B cell (primary cell): Measurements from ENCODE around the gene NR6A1. TPM values are rescaled to one million over a fixed set of nuclear protein-coding genes. Genes with fewer than 3 reads are reported as not detected.

Experiments used
- ATAC-seq: fragments of 200-7000 bp; cut with Tn5 transposase; one replicate; pipeline ENCODE4 v1.10.0; 2021; ENCODE audit warnings: low read depth, mild to moderate bottlenecking, moderate number of reproducible peaks, moderate library complexity
- CTCF ChIA-PET: fragments of 350-600 bp; sonication (Branson Sonifier 250); formaldehyde crosslinking; loops from one replicate; lab custom pipeline; 2021; ENCODE audit warnings: antibody characterized with exemption, inconsistent platforms; lab: Charles Lee
- POLR2A ChIA-PET: fragments of 350-600 bp; sonication (Branson Sonifier 250); formaldehyde crosslinking; loops from one replicate; lab custom pipeline; 2021; ENCODE audit warnings: antibody characterized with exemption; lab: Charles Lee
- DNase-seq: peaks from one replicate; pipeline ENCODE4 v3.0.0; 2013
- H2AFZ ChIP-seq: 2 replicates; pipeline ENCODE4 v1.6.1; 2012; ENCODE audit warnings: mild to moderate bottlenecking, low read depth, low read length; ENCODE audit not compliant: insufficient read depth, poor library complexity, severe bottlenecking
- H3K27ac ChIP-seq, 2 donors: 1 replicate in 1 of 2; 2 replicates in 1 of 2; pipeline ENCODE4 v1.5.1; 2012 to 2013; ENCODE audit warnings: low read length in 2 of 2, mild to moderate bottlenecking in 2 of 2, moderate library complexity in 1 of 2
- H3K27me3 ChIP-seq, 4 experiments: fragments of 200-600 bp in 1 of 4; sonication (generic) in 1 of 4; replicated peaks in 1 of 4; 1 replicate in 2 of 4; 2 replicates in 2 of 4; pipeline versions ENCODE4 v1.6.1 to v1.7.0; 2013 to 2016; ENCODE audit warnings: low read length in 3 of 4, mild to moderate bottlenecking in 2 of 4, mixed read lengths in 1 of 4, moderate library complexity in 1 of 4; ENCODE audit not compliant: insufficient read depth in 4 of 4, control insufficient read depth in 3 of 4; ENCODE audit errors: control extremely low read depth in 1 of 4
- H3K36me3 ChIP-seq, 2 experiments: replicated peaks in 1 of 2; 1 replicate in 1 of 2; 2 replicates in 1 of 2; pipeline versions ENCODE4 v1.6.1 to v1.7.1; 2013; ENCODE audit warnings: low read length in 1 of 2; ENCODE audit not compliant: insufficient read depth in 2 of 2, control insufficient read depth in 1 of 2; ENCODE audit errors: control extremely low read depth in 1 of 2, extremely low read depth in 1 of 2
- H3K4me1 ChIP-seq, 2 donors: fragments of 200-600 bp in 1 of 2; sonication (generic) in 1 of 2; 1 replicate in 1 of 2; 2 replicates in 1 of 2; pipeline versions ENCODE4 v1.5.1 to v1.6.1; 2013 to 2017; ENCODE audit warnings: low read length in 2 of 2; ENCODE audit not compliant: control insufficient read depth in 2 of 2, insufficient read depth in 2 of 2
- H3K4me2 ChIP-seq: replicated peaks from 2 replicates; pipeline ENCODE3; 2012; ENCODE audit warnings: mild to moderate bottlenecking, low read depth, low read length; ENCODE audit not compliant: poor library complexity, severe bottlenecking
- H3K4me3 ChIP-seq, 5 experiments: fragments of 200-600 bp in 1 of 5; sonication (generic) in 1 of 5; 1 replicate in 3 of 5; 2 replicates in 2 of 5; pipeline versions ENCODE4 v1.5.1 to v1.7.0; 2011 to 2016; ENCODE audit warnings: low read length in 4 of 5, mild to moderate bottlenecking in 4 of 5, low read depth in 2 of 5, control low read depth in 1 of 5, moderate library complexity in 1 of 5; ENCODE audit not compliant: insufficient read depth in 1 of 5; ENCODE audit errors: control extremely low read depth in 1 of 5, extremely low read depth in 1 of 5
- H3K79me2 ChIP-seq: fragments of 200-600 bp; sonication (generic); one replicate; pipeline ENCODE4 v1.6.0; 2016; ENCODE audit warnings: low read length; ENCODE audit not compliant: control insufficient read depth, insufficient read depth
- H3K9ac ChIP-seq: fragments of 200-600 bp; sonication (generic); 2 replicates; pipeline ENCODE4 v1.6.1; 2017; ENCODE audit warnings: mild to moderate bottlenecking, low read length, moderate library complexity
- H3K9me3 ChIP-seq, 3 donors: one replicate each; pipeline versions ENCODE4 v1.6.1 to v1.7.1; 2013; ENCODE audit warnings: low read length in 2 of 3; ENCODE audit not compliant: control insufficient read depth in 2 of 3, insufficient read depth in 1 of 3; ENCODE audit errors: control extremely low read depth in 1 of 3
- H4K20me1 ChIP-seq: 2 replicates; pipeline ENCODE4 v1.6.0; 2012; ENCODE audit warnings: mild to moderate bottlenecking, low read length; ENCODE audit not compliant: insufficient read depth, control insufficient read depth, poor library complexity, severe bottlenecking
- H3K27ac Mint-ChIP-seq: one replicate; pipeline ENCODE4 v1.8.0; 2021; ENCODE audit warnings: mixed read lengths
- H3K27me3 Mint-ChIP-seq: one replicate; pipeline ENCODE4 v1.8.0; 2021; ENCODE audit warnings: mixed read lengths
- H3K4me1 Mint-ChIP-seq: one replicate; pipeline ENCODE4 v1.8.0; 2021; ENCODE audit warnings: mixed read lengths
- H3K4me3 Mint-ChIP-seq: one replicate; pipeline ENCODE4 v1.8.0; 2021; ENCODE audit warnings: mixed read lengths
- H3K9me3 Mint-ChIP-seq: one replicate; pipeline ENCODE4 v1.8.0; 2022; ENCODE audit warnings: mixed read lengths; ENCODE audit not compliant: insufficient read depth
- CTCF ChIP-seq: fragments of 200-600 bp; IDR thresholded peaks from one replicate; pipeline ENCODE4 v1.8.0; 2022; ENCODE audit warnings: antibody characterized with exemption, mild to moderate bottlenecking
- EZH2 ChIP-seq: IDR thresholded peaks from 2 replicates; pipeline ENCODE4 v1.6.1; 2012; ENCODE audit warnings: borderline replicate concordance, low read depth, mild to moderate bottlenecking, moderate library complexity, low read length; ENCODE audit not compliant: insufficient read depth, poor library complexity, severe bottlenecking
- WGBS: methylation state at CpG from one replicate; pipeline ENCODE4 v1.1.5; 2013; ENCODE audit warnings: missing lambda C conversion rate; ENCODE audit not compliant: insufficient coverage; 5-methylcytosine and 5-hydroxymethylcytosine counted together
- intact Hi-C: fragments of 100-400 bp; cut with micrococcal nuclease; formaldehyde crosslinking; loops from one replicate; pipeline ENCODE4 v1.10.0; 2022
- polyA plus RNA-seq: library from polyadenylated mRNA; depleted of rRNA; stranded (reverse); fragments of >200 nt; gene quantifications from 2 replicates; pipeline ENCODE4 v1.2.3, GENCODE V29; 2012
- total RNA-seq, 2 donors: library from RNA; stranded (reverse); fragments of 120-200 nt in 1 of 2; gene quantifications; 1 replicate in 1 of 2; 2 replicates in 1 of 2; pipeline versions ENCODE4 v1.2.3 to v1.2.4, GENCODE V29; 2013 to 2022

The NR6A1 gene
- total and polyA plus RNA-seq, 2 donors (not counting 1 experiment from before 2014, with no cell fraction given), result 0.09 to 0.67 TPM

- H4K20me1 ChIP-seq, result no peaks in the 10 kb centered on the region
- no peak for DNase-seq
- intact Hi-C loops, result no loop called here
- H3K4me1 Mint-ChIP-seq, result peaks cover 20% of the 10 kb centered on the region
- H3K27me3 Mint-ChIP-seq, result no peaks in the 10 kb centered on the region
- peaks cover 0 to 4% (median 1%) of the 10 kb centered on the region in 4 experiments for H3K27me3 ChIP-seq
- ATAC-seq, result no peak
- H3K4me1 ChIP-seq, result peaks cover 29 to 34% of the 10 kb centered on the region in 2 donors
- H3K27ac Mint-ChIP-seq, result no peak overlapping the region
- no peak overlapping the region for H3K4me2 ChIP-seq
- H3K4me3 ChIP-seq, result no peak overlapping the region
- H3K79me2 ChIP-seq, result no peaks in the 10 kb centered on the region
- no peaks in the 10 kb centered on the region for H3K9me3 Mint-ChIP-seq
- H3K9ac ChIP-seq, result no peak overlapping the region
- ChIA-PET POLR2A (no interaction called here), CTCF (no interaction called here)
- H3K9me3 ChIP-seq, result peaks cover 0 to 8% (median 0%) of the 10 kb centered on the region in 3 donors
- no peaks in the 10 kb centered on the region for H3K36me3 ChIP-seq
- no peak overlapping the region for H3K27ac ChIP-seq
- H2AFZ ChIP-seq, result no peak overlapping the region
- H3K4me3 Mint-ChIP-seq, result no peak overlapping the region
- no peak for TF ChIP-seq CTCF
- WGBS, result 95% methylated on average over 11 of the region's 11 CpGs
Observed at GRCh38 chr9:124794902-124795491, 23.9 kb upstream of the NR6A1 start.

GRCh38 chr9:124793015-124793541 lies 22.0 kb upstream of the NR6A1 start:
- TF ChIP-seq EZH2 (no peak), CTCF (no peak)
- CTCF ChIA-PET, result interaction anchor here (0.8 kb wide), 1 partner anchor 18 kb away, joined by 3 read pairs; no protein-coding TSS in a partner anchor

More at GRCh38 chr9:124793015-124793541, 22.0 kb upstream of the NR6A1 start:
- ATAC-seq (no peak), DNase-seq (no peak)
- Histone ChIP-seq H3K36me3 (no peaks in the 10 kb centered on the region), H3K4me2 (no peak overlapping the region), H4K20me1 (no peaks in the 10 kb centered on the region), H2AFZ (no peak overlapping the region), H3K27me3 (peaks cover 0 to 4% (median 1%) of the 10 kb centered on the region in 4 experiments), H3K4me1 (peaks cover 20 to 22% of the 10 kb centered on the region in 2 donors), H3K4me3 (no peak overlapping the region), H3K9me3 (no peaks in the 10 kb centered on the region), H3K9ac (no peak overlapping the region), H3K79me2 (no peaks in the 10 kb centered on the region), H3K27ac (no peak overlapping the region)
- POLR2A ChIA-PET, result interaction anchor here (0.5 to 0.6 kb wide), 2 partner anchors 11 to 615 kb away, joined by 3 read pairs; no protein-coding TSS in a partner anchor
- Mint-ChIP-seq H3K27ac (no peak overlapping the region), H3K27me3 (no peaks in the 10 kb centered on the region), H3K4me1 (peaks cover 16% of the 10 kb centered on the region), H3K4me3 (no peak overlapping the region), H3K9me3 (no peaks in the 10 kb centered on the region)
- intact Hi-C loops, result no loop called here
- 96% methylated on average over 8 of the region's 9 CpGs for WGBS
